GM21528 (cell line): Measurements from ENCODE around the gene EMC9.
"Not testable (repeated sequence)": the region's sequence is repeated elsewhere in the genome, so short reads cannot be mapped to it uniquely, and the experiment has no call there.

Experiments
- ATAC-seq: cut with Tn5 transposase; IDR thresholded peaks from one replicate; pipeline ENCODE4 v1.9.1; 2021; ENCODE audit warnings: mild to moderate bottlenecking, moderate library complexity; ENCODE audit not compliant: unreplicated experiment, low FRiP score

The EMC9 gene

GRCh38 chr14:24113801-24114531 lies 27.4 kb downstream of the EMC9 start:
- peak; percentile 39 for ATAC-seq

DNA sequence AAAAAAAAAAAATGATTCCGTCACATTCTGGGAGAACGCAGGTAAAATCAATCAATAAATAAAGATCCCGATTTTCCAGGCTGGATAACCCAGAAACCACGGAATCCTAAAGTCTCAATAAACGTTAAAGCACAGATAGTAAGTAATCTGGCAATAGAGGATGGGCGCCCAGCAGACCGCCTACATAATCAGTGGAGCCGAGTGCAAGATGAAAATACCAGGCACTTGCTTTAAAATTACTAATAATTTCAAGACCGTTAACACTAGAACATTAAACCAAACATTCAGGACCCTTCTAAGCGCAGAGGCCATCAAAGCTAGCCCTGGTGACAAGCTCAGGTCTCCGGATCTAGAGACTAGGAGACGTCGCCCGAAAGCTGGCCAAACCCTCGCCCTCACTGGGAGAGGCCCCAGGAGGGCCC lies 28.0 kb downstream of the EMC9 start:
- ATAC-seq: no peak

- ATAC-seq: no peak
These were observed 30.9 kb downstream of the EMC9 start for GRCh38 chr14:24110523-24110922.

GRCh38 chr14:24110060-24110459 lies 31.3 kb downstream of the EMC9 start:
- no peak for ATAC-seq

DNA sequence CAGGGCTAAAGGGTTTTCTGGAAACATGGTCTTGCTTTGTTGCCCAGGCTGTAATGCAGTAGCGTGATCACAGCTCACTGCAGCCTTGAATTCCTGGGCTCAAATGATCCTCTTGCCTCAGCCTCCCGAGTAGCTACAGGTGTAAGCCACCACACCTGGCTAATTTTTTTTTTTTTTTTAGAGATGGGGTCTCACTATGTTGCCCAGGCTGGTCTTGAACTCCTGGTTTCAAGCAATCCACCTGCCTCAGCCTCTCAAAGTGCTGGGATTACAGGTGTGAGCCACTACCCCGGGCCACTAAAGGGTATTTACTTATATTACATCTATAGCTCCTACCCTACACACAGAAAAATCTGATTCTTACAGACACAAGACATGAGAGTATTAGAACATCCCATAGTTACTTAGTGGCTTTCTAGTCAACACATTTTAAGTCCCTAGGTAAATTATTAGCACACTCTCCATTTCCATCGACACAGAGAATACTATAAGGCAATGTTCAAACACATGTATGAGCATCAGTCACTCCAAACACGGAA lies 33.0 kb downstream of the EMC9 start:
- peak; percentile 18 for ATAC-seq

DNA sequence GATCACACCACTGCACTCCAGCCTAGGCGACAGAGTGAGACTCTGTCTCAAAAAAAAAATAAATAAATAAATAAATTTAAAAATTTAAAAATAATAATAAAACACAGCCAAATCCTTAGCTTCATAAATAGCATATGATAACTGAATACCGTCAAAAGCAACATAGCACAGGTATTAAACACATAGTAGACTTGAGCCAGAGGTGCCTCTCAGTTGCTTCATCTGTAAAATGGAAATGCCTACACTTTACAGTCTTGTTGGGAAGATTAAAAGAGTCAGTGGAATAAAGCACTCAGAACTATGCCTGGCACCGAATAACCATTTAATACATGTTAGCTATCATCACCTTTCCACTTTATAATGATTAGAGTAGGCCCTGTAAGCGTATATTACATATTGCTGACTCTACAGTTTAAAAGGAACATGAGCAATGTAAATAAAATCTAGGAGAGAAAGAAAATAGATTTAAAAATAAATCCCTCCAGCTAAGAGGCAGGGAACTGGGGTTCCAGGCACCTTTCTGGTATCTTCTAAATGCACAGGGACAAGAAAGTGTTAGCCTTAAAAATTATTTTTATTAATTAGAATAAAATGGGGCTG lies 34.6 kb downstream of the EMC9 start:
- no peak for ATAC-seq

GRCh38 chr14:24105609-24106239 lies 35.7 kb downstream of the EMC9 start:
- not testable (repeated sequence) for ATAC-seq

GRCh38 chr14:24103451-24103850 lies 37.9 kb downstream of the EMC9 start:
- ATAC-seq: no peak

GRCh38 chr14:24102357-24103048 lies 38.9 kb downstream of the EMC9 start:
- ATAC-seq: no peak

DNA sequence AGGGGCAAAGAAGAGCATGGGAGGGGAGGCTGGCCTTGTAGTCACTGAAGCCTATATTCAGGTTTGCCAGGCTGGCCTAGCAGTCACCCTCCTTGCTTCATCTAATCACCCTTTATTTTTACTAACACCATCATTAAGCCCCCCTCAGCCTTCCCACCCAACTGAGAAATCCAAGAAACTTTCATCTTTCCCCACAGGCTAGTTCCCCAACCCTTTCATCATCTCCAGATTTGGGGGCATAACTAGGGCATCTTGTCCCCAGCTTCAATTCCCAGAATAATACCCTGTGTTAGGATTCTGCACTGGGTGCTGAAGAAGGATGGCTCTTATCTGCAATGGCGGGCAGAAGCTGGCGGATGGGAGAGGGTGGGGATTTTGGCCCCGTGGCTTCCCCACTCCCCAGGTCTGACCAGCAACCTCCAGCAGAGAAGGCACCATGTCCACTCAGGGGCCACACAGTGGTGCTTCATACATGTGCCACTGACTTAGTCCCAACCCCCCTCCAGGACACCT lies 40.4 kb downstream of the EMC9 start:
- ATAC-seq: no peak

DNA sequence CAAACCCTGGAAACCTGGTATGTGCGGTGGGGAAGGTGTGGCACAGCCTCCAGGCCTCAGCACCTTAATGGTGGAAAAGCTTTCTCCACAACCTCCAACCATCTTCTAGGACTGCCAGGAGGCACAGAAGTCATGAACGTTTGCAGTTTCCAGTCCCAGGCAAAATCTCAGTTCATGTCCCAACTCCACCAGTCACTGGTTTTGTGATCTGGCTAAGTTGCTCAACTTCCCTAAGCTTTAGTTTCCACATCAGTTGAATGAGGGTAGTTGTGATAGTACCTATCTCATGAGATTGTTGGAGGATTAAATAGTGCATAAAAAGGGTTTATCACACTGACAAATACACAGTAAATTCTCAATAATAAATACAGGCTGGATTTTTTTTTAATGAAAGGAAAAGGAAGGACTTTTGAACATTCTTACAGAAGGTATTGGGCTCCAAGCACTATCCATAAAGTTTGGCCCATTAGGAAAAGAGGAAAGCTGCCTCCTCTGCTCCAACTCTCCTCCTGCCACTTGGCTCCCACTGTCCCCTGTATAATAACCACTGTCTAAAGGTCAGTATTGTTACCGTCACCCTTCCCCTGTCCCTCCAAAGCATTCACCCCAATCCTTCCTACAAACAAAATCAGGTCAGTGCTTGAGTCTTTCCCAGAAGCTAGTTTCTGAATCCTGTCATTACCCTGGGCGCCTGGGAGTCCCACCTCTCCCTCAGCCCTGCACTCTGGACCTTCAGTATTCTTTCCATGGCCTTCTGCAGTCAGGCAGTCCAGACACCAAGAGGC lies 41.0 kb downstream of the EMC9 start:
- ATAC-seq: no peak

GRCh38 chr14:24098927-24099813 lies 42.2 kb downstream of the EMC9 start:
- no peak for ATAC-seq

- ATAC-seq: no peak
These were observed 43.0 kb downstream of the EMC9 start for GRCh38 chr14:24098229-24098926.

DNA sequence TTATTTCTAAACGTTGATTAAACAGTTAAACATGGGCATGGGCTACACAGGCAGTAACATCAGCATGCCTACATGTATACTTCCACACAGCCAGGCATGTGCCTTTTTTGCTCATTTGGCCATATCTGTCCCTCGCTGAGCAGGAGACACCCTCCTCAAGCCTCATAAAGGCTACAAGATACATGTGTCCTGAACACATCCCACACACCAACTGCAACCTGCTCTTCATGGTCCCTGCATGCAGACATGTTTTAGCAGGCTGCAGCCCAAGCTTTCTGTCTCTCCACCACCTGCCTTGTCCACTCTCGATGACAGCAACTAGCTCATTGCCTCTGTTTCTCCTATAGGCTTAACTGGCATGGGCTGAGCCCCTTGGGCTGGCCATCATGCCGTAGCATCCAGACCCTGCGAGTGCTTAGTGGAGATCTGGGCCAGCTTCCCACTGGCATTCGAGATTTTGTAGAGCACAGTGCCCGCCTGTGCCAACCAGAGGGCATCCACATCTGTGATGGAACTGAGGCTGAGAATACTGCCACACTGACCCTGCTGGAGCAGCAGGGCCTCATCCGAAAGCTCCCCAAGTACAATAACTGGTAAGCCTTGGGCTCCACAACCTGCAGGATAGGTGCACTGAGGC lies 44.7 kb downstream of the EMC9 start:
- ATAC-seq: no peak

GRCh38 chr14:24095271-24096068 lies 45.9 kb downstream of the EMC9 start:
- ATAC-seq: peak; percentile 61

DNA sequence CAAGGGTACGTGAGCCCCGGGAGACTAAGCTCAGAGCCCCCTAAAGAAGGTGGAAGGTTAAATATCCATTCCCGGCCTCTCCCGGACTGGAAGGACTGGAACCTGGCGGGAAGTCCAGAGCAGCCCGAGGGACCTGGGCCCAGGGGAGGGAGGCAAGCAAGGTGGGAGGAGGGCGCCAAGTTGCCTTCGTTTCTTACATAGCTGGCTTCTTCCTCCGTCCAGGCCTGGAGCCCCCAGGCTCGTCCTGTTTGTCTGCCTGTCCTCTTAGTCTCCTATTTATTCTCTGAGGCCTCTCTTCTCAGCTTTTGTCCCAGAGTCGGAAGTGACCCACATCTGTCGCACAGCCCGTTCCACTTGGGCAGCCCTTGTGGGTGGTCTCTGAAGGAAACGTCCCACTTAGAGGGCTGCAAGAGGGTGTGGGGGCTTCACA lies 46.5 kb downstream of the EMC9 start:
- ATAC-seq: peak; percentile 2
